Brain pericyte (primary cell): Measurements from ENCODE around the gene CNTROB.

Experiments
- DNase-seq: peaks from one replicate; pipeline ENCODE4 v3.0.0-alpha.2; 2012; ENCODE audit warnings: low read depth, low spot score

CNTROB gene

GRCh38 chr17:7909089-7909488 is 22.9 kb upstream of the CNTROB start:
- DNase-seq = no peak

DNA sequence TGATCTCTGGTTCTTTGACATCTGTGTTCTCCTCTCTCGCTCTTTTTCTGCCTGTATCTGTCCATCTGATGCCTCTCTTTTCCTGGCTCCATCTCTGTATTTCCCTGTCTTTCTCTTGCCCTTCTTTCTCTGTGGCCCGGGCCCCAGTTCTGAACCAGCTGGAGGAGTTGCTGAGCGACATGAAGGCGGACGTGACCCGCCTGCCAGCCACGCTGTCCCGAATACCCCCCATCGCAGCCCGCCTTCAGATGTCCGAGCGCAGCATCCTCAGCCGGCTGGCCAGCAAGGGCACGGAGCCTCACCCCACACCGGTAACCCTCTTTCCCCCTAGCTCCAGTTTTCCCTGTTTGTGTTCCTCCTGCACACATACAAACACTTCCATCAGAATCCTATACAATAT is 21.7 kb upstream of the CNTROB start:
- no peak for DNase-seq

DNA sequence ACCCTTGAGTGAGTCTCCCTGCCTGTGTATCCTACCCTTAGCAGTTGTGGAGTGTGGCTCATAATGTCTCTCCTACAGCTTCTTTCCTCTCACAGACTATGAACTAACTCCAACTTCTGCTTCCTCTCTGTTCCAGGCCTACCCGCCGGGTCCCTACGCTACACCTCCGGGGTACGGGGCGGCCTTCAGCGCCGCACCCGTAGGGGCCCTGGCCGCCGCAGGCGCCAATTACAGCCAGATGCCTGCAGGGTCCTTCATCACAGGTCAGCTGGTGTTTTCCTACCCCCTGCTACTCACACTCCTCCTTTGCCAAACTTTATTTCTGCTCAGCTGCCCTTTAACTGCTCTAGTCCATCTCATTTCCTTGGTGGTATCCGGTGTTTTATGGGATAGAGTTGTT is 21.3 kb upstream of the CNTROB start:
- no peak for DNase-seq

GRCh38 chr17:7911116-7911515 is 20.9 kb upstream of the CNTROB start:
- no peak for DNase-seq

DNA sequence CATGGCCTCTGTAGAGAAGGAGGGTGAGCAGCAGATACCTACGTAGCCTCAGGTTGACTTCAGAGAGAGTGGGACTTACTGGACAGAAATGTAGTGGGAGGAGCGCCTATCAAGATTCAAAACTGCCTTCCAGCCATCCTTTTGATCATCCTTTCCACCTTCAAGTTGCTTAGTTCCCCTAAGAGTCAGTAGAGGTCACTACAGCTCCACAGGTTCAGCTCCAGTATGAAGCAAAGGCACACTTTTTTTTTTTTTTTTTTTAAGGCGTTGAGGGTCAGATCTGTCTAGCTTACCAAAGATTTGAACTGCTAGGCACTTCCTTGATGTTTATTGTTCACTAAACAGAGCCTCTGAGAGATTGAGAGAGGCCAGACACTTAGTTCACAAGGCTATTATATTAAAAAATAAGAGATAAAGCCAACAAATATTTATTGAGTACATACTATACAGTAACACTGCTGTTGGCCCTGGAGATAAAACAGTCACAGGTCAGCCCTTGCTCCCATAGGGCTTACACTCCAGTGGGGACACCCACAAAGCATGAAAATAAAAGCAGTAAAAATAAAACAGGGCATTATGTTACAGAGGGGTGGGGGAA is 19.0 kb upstream of the CNTROB start:
- no peak for DNase-seq

DNA sequence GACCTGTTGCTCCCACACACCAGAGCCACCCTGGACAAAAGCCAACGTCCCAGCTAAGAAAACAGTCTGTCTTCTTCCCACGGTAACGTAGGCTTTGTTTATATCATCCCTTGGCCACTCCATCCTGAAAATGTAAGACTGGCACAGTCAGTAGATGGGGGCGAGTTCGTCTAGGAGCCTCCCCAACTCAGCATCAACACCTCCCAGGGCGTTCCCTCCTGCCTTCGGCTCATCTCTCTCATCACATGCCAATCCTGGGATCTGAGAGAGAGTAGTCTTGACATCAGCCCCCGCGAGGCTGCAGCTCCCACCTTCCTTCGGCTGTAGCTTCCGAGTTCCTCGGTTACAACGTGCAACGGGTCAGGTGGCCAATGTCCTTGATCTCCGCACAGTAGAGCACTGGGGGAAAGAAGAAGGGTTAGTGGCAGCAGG is 16.8 kb upstream of the CNTROB start:
- DNase-seq = no peak

DNA sequence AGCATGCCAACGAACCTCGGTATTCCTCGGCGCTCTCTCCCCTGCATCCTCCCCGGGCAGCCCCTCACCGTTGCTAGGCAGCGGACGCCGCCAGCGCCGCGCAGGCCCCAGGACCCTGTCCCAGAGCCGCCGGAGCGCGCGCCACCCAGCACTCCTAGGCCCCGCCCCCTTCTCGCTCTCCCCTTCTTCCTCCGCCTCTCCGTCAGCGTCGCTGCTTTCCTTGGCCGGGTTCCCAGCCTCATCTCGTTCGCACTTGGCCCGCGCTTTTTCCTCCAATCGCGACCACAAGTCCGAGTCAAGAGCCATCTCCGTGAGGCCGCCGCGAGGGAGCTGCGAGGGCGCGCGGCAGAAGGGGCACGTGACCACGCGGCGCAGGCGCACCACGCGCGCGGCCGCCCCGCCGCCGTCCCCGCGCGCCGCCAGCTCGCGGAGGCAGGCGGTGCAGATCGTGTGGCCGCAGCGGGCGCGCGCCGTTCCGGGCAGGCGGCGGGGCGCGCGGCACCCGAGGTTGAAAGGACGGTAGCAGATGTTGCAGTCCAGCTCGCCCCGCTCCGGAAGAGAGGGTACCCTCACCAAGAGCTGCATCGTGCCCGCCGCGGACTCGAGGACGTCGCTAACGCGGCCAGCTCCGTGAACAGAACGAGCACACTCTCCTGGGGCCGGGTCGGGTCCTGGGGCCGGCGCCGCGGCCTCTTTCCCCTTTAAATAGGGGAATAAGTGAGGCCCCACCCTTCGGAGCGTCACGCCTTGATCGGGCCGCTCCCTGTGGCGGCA is 16.2 kb upstream of the CNTROB start, which contains the start of gene RNF227:
RNF227 (minus strand) TSS at position 679 of the 774 bp plus-strand sequence; CDS start at position 585, 94 bp downstream.
- peak; percentile 91 for DNase-seq

DNA sequence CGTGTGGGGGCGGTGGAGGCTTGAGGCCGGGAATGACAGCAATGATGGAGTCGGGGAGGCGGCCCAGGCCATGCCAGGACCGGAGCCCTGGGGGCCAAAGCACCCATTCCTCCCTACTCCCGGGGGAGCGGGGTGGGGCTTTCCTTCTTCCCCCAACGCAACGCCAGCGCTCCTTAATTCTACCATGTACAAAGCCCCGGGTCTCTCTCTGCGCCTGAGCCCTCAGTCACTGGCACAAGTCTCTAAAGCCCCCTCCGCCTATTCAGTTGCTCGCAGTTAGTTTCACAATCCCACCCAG is 15.7 kb upstream of the CNTROB start:
- DNase-seq = no peak

- no peak for DNase-seq
Measured at GRCh38 chr17:7916808-7917207, 15.2 kb upstream of the CNTROB start.

DNA sequence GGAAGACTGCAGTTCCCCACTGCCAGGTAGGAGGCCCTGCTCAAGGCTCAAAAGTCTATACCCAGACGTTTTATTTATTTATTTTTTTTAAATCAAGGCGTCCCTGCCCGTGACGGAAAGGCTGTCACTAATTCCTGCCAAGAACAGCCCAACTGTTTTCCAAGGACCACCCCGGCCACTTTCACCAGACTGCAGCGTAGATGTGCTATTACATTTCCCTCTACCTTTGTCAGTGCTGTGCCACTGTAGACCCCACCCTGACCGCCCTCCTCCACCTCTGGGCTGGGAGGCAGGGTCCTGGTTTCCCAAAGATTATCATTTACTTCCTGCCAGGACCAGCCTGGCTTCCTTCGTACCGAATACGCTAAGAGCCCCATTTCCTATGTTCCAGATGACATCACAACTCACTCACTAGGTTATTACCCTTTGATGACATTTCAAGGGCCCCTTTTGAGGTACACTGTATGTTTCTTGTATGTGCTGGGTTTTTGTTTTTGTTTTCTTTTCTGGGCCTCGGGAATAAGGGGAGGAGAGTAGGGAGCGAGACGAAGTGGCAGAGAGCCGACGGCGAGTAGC is 9.6 kb upstream of the CNTROB start:
- DNase-seq = no peak

DNA sequence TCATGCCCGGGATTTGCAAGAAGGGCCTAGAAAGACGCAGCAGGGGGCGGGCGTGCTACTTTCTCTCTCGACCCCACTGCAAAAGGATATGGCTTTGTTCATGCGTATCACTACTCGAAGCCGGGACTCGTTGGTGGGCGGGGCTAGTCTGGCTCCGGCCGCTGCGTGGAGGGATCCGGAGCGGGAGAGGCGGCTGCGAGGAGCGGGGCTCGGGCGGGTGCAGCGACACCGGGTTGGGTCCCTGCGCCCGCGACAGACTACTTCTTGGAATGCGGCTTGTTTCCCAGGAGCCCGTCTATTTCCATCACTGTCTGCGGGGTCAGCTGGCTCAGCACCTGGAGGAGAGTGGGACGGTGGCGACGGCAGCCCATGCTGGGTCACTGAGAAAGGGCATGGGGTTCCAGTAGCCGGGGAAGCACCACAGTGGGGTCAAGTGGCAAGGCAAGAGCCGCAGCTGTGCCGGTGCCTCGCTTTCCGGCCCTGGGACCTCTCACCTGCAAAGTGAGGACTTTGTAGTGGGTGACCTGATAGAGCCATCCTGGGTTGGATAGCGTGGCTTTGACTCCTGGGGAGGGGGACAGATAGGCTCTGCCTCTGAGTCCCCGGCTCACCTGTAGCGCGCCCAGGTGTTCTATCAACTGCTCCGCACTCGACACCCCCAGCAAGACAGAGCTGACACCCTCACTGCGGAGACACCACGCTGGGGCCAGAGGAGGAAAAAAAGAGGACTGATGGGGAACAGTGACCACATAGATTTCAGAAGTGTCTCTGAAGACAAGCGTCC is 9.0 kb upstream of the CNTROB start:
- peak; percentile 45 for DNase-seq

DNA sequence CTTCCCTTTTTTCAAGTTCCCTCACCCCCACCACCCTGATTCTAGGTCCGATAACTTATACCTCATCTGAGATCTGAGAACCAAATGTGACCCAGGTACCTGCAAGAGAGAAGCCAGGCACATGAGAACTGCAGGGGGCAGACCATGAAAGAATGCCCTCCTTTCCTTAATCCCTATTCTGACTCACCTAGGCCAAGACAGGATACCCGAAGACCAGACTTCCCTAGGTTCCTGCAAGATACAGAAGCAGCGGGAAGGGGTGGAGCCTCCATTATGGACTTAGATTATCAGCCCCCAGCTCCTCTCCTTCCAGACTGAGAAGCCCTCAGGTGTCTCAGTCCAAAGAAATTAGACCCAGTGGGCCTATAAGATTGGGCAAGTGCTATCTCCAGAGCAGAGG is 4.4 kb upstream of the CNTROB start:
- DNase-seq = no peak

DNA sequence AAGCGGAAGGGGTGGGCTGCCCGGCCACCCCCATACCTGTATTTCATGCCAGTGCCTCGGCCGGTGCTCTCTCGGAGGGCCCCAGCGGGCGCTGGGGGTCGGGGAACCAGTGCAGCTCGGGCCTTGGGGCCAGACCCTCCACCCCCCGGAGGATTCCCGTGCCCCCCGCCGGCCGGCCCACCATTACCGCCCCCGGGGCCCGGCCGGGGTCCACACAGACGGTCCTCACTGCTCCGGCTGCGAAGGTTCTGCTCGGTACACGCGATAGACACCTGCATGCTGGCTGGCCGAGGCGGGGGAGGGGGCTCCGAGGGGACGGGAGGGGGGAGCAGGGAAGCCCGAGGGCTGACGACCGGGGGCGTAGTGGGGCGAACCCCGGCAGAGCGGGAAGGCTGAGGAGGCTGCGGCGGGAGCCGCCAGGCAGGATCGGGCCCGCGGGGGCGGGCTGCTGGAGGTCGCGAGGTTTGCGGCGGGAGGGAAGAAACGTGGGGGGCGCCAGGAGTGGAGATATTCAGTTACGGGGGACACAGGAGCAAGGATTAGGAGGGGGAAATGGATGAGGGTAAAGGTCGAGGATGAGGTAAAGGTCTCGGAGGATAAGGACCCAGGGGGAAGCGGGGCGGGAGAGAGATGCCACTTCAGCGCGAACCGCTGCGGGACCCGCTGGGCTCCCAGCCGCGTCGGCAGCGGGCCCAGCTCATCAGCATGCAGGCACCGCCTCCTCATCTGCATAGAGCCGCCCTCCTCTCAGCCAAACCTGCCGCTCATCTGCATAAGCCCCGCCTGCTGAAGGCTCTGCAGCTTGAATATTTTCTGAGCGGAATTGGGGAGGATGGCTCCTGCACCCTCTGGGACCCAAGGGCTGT is 2.6 kb upstream of the CNTROB start, which contains the start of gene KCNAB3:
KCNAB3 (minus strand) TSS at position 699 of the 866 bp plus-strand sequence; CDS start at position 278, 421 bp downstream.
- DNase-seq = no peak

DNA sequence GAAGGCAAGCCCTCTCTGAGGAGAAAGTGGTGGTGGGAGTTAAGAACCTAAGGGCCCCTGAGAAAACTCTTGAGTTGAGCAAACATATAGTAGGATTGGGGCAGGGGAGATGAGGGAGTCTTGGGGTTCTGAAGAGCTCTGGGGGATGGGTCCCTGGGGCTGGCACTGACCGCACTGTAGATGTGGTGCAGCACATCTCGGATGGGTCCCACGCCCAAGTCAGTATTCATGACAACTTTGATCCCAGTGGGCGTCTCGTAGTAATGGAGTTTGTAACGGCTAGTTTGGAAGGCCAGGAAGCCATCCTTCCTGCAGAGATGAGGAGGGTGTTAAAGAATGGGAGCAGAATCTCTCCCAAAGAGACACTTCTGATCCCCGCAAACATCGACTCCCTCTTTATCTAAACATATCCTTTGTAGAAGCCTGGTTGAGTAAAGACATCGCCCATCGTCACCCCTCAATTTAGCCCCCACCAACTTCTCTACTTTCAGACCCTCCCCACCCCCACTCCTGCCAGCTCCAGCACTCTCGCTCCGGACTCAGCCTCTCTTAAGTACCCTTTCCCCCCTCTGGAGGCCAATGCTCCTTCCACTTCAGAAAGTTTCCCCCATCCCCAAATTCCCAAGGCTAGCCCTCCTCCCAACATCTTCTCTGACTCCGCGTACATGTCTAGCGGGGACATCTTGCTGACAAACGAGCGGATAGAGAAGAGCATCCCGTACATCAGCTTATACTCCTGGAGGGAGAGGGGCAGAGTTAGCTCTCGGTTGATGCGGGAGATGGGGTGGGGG is 970 bp upstream of the CNTROB start:
- no peak for DNase-seq

DNA sequence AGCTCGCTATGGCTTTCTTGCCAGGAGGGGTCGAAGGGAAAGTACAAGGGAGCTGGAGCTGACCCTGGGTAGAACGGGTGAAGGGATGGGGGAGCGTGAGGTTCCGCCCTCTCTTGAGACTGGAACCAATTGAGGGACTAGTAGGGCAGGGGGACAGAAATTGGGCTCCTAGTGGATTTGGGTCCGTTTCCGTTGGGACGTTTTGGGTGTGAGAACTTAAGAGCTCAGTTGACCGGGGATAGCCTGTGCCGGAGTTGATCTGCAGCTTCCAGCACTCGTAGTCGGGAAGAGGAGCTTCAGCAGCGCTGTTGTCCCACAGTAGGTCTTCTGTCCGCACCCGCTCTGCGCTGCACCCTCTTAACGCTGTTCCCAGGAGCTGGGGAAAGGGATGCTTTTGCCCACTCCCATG is 481 bp downstream of the CNTROB start:
- DNase-seq = no peak

- peak; percentile 65 for DNase-seq
Measured at GRCh38 chr17:7932949-7933348, 943 bp downstream of the CNTROB start.

DNA sequence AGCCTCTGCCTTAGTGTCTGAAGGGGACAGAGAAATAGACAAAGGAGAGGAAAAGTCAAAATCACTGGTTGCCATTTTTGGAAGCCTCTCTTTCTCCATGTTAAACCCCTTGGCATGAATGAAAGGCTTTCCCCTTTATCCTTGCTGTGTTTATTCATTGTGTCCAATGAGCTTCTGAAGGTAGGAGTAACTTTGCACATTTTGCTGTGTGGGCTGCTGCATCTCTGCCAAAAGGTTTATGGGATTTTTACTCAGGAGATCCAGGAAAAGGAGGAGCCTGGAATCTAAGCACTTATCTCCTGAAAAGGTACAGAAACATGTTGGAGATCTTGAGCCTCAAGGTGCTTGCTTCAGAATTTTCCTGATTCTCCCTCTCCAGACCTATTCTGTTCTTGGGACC is 3.9 kb downstream of the CNTROB start:
- DNase-seq = no peak

DNA sequence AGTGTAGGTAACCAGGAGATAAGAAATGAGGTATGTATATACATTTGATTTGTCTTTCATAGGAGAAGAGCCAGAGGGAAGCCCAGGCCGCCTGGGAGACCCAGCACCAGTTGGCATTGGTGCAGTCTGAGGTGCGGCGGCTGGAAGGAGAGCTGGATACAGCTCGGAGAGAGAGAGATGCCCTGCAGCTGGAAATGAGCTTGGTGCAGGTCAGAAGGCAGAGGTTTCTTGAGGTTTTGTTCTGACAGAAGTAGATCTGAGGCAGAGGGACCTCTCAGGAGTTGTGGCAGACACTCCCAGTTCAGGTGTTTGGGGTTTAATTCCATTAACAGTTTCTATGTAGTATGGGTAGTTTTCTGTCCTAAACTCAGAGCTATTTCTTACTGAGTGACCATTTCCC is 8.0 kb downstream of the CNTROB start:
- no peak for DNase-seq

- no peak for DNase-seq
Measured at GRCh38 chr17:7940743-7941142, 8.7 kb downstream of the CNTROB start.

GRCh38 chr17:7943291-7943690 is 11.3 kb downstream of the CNTROB start:
- DNase-seq = no peak
